HCT116 (cell line): Measurements from ENCODE around the gene UBE2E3. TPM values are rescaled to one million over a fixed set of nuclear protein-coding genes. Genes with fewer than 3 reads are reported as not detected.

ENCODE experiments used
- ATAC-seq: fragments of 200-7000 bp; cut with Tn5 transposase; 2 replicates; pipeline ENCODE4 v1.9.1; 2020; ENCODE audit warnings: mild to moderate bottlenecking, moderate library complexity
- BruUV-seq: library from RNA; stranded (reverse); fragments of 400-500 nt; replicated peaks from 2 replicates; lab custom pipeline; 2021; lab: Mats Ljungman, UMichigan
- CTCF ChIA-PET: fragments of 300-600 bp; sonication (Branson Sonifier 250); formaldehyde crosslinking; loops from one replicate; lab custom pipeline; 2021; ENCODE audit warnings: antibody characterized with exemption; lab: Charles Lee
- POLR2A ChIA-PET: fragments of 300-600, 350-600 bp; sonication (Branson Sonifier 250); formaldehyde crosslinking; loops from one replicate; lab custom pipeline; 2021; ENCODE audit warnings: antibody characterized with exemption; lab: Charles Lee
- RAD21 ChIA-PET, 2 experiments: fragments of 300-600 bp; sonication (Branson Sonifier 250); formaldehyde crosslinking; loops; one replicate each; lab custom pipeline; 2023; ENCODE audit warnings: low total read pairs in 2 of 2; ENCODE audit not compliant: uncharacterized antibody in 2 of 2, unreplicated experiment in 2 of 2, low non-redundant PET in 1 of 2; lab: Charles Lee
- DNase-seq: peaks from one replicate; pipeline ENCODE4 v3.0.0-alpha.2; 2010; ENCODE audit warnings: low read depth, low spot score
- H2AFZ ChIP-seq: fragments of 200-600 bp; shearing (Covaris generic), sonication (generic); 2 replicates; pipeline ENCODE4 v1.6.1; 2017; ENCODE audit warnings: low read depth, mixed run types, mixed read lengths, antibody characterized with exemption, low read length; ENCODE audit not compliant: poor library complexity, severe bottlenecking
- H3K27ac ChIP-seq: 2 replicates; pipeline ENCODE4 v1.5.1; 2012; ENCODE audit warnings: low read depth, low read length
- H3K27me3 ChIP-seq: fragments of 200-600 bp; sonication (generic); 2 replicates; pipeline ENCODE4 v1.6.1; 2016; ENCODE audit warnings: mixed run types, low read length, mixed read lengths; ENCODE audit not compliant: insufficient read depth
- H3K36me3 ChIP-seq, 2 experiments: fragments of 200-500 bp in 1 of 2; fragments of 200-600 bp in 1 of 2; sonication (Bioruptor generic) in 1 of 2; sonication (generic) in 1 of 2; 2 replicates each; pipeline versions ENCODE4 v1.5.1 to v1.6.1; 2014 to 2016; ENCODE audit warnings: low read length in 2 of 2, inconsistent platforms in 1 of 2, mixed read lengths in 1 of 2, mixed run types in 1 of 2; ENCODE audit not compliant: insufficient read depth in 2 of 2, control insufficient read depth in 1 of 2
- H3K4me1 ChIP-seq, 2 experiments: fragments of 200-600 bp in 1 of 2; sonication (generic) in 1 of 2; 2 replicates each; pipeline versions ENCODE4 v1.5.1 to v1.6.1; 2012 to 2017; ENCODE audit warnings: low read length in 2 of 2, inconsistent platforms in 1 of 2, mild to moderate bottlenecking in 1 of 2, mixed read lengths in 1 of 2, mixed run types in 1 of 2, moderate library complexity in 1 of 2; ENCODE audit not compliant: insufficient read depth in 2 of 2, control insufficient read depth in 1 of 2
- H3K4me2 ChIP-seq: fragments of 200-600 bp; sonication (generic); 2 replicates; pipeline ENCODE4 v1.6.1; 2017; ENCODE audit warnings: mixed run types, low read length, mixed read lengths
- H3K4me3 ChIP-seq, 2 experiments: fragments of 200-600 bp in 1 of 2; sonication (generic) in 1 of 2; replicated peaks in 1 of 2; 2 replicates each; pipeline ENCODE4 v1.5.1; 2011 to 2016; ENCODE audit warnings: low read length in 2 of 2, control low read depth in 1 of 2, low read depth in 1 of 2, mild to moderate bottlenecking in 1 of 2, mixed read lengths in 1 of 2, mixed run types in 1 of 2
- H3K79me2 ChIP-seq: fragments of 200-600 bp; sonication (generic); 2 replicates; pipeline ENCODE4 v1.6.1; 2017; ENCODE audit warnings: mild to moderate bottlenecking, mixed run types, low read length, moderate library complexity, mixed read lengths; ENCODE audit not compliant: insufficient read depth
- H3K9ac ChIP-seq: fragments of 200-600 bp; sonication (generic); 2 replicates; pipeline ENCODE4 v1.6.1; 2016; ENCODE audit warnings: low read length, mixed read lengths
- H3K9me2 ChIP-seq: fragments of 200-600 bp; sonication (generic), shearing (Covaris generic); 2 replicates; pipeline ENCODE4 v1.6.1; 2017; ENCODE audit warnings: mixed run types, mild to moderate bottlenecking, moderate library complexity; ENCODE audit not compliant: insufficient read depth
- H3K9me3 ChIP-seq, 2 experiments: fragments of 200-500 bp in 1 of 2; fragments of 200-600 bp in 1 of 2; sonication (Bioruptor generic) in 1 of 2; sonication (generic) in 1 of 2; 2 replicates each; pipeline ENCODE4 v1.6.1; 2014 to 2017; ENCODE audit warnings: low read length in 2 of 2, mixed read lengths in 2 of 2, inconsistent platforms in 1 of 2, low read depth in 1 of 2, mild to moderate bottlenecking in 1 of 2, mixed run types in 1 of 2, moderate library complexity in 1 of 2; ENCODE audit not compliant: control insufficient read depth in 1 of 2, insufficient read depth in 1 of 2
- H4K20me1 ChIP-seq: fragments of 200-600 bp; sonication (generic), shearing (Covaris generic); 2 replicates; pipeline ENCODE4 v1.6.1; 2017; ENCODE audit warnings: mixed run types, mild to moderate bottlenecking, moderate library complexity; ENCODE audit not compliant: insufficient read depth
- CBX3 ChIP-seq: IDR thresholded peaks from 2 replicates; pipeline ENCODE4 v1.6.1; 2012; ENCODE audit warnings: low read depth
- EGR1 ChIP-seq: IDR thresholded peaks from 2 replicates; pipeline ENCODE4 v1.6.1; 2012; ENCODE audit warnings: low read depth
- ELF1 ChIP-seq: IDR thresholded peaks from 2 replicates; pipeline ENCODE4 v1.6.1; 2012; ENCODE audit warnings: low read depth, borderline replicate concordance
- JUND ChIP-seq: IDR thresholded peaks from 2 replicates; pipeline ENCODE4 v1.6.1; 2012
- POLR2AphosphoS5 ChIP-seq: IDR thresholded peaks from 2 replicates; pipeline ENCODE4 v1.6.1; 2011; ENCODE audit warnings: mild to moderate bottlenecking, low read depth, low read length, moderate library complexity
- RAD21 ChIP-seq: IDR thresholded peaks from 2 replicates; pipeline ENCODE4 v1.6.1; 2012; ENCODE audit warnings: low read depth, mild to moderate bottlenecking
- SRF ChIP-seq: IDR thresholded peaks from 2 replicates; pipeline ENCODE4 v1.6.1; 2012; ENCODE audit warnings: low read depth
- TCF7L2 ChIP-seq: IDR thresholded peaks from 2 replicates; pipeline ENCODE4 v1.7.0; 2011; ENCODE audit warnings: borderline replicate concordance, inconsistent platforms; ENCODE audit not compliant: insufficient read depth, insufficient read length; ENCODE audit errors: extremely low read depth
- ZFX ChIP-seq: fragments of 450-650 bp; IDR thresholded peaks from 2 replicates; pipeline ENCODE4 v1.6.1; 2017
- ZNF274 ChIP-seq: fragments of 200-500 bp; sonication (Bioruptor generic); IDR thresholded peaks from 2 replicates; pipeline ENCODE4 v1.6.1; 2014; ENCODE audit warnings: mild to moderate bottlenecking, low read depth, low read length, inconsistent platforms
- intact Hi-C: fragments of 100-400 bp; cut with micrococcal nuclease; formaldehyde crosslinking; loops from 2 replicates; pipeline ENCODE4 v1.10.0; 2022
- total RNA-seq: library from RNA; stranded (reverse); gene quantifications from one replicate; pipeline ENCODE4 v1.2.1, GENCODE V29; 2021; ENCODE audit not compliant: unreplicated experiment
- TF ChIP-seq, protein P1 (sequence below): IDR thresholded peaks from 2 replicates; pipeline ENCODE4 v1.6.1; 2012; ENCODE audit warnings: low read depth
- TF ChIP-seq, protein P2 (sequence below): IDR thresholded peaks from 2 replicates; pipeline ENCODE4 v1.6.1; 2012
- TF ChIP-seq, protein P3 (sequence below): IDR thresholded peaks from 2 replicates; pipeline ENCODE4 v1.6.1; 2011; ENCODE audit warnings: mild to moderate bottlenecking, low read length, moderate library complexity; ENCODE audit not compliant: insufficient replicate concordance; ENCODE audit errors: extremely low read depth
- TF ChIP-seq, protein P4 (sequence below), 3 experiments: fragments of 200-600 bp in 1 of 3; sonication (generic) in 1 of 3; IDR thresholded peaks in 2 of 3; conservative IDR thresholded peaks in 1 of 3; 2 replicates each; pipeline ENCODE4 v1.5.1; 2012 to 2017; ENCODE audit warnings: low read depth in 2 of 3, low read length in 2 of 3, antibody characterized with exemption in 1 of 3, borderline replicate concordance in 1 of 3, control low read depth in 1 of 3, mild to moderate bottlenecking in 1 of 3, mixed read lengths in 1 of 3, mixed run types in 1 of 3, moderate library complexity in 1 of 3; ENCODE audit not compliant: insufficient read depth in 1 of 3

Gene UBE2E3
- total RNA-seq, 1 experiment from 2014 or later: 64.2 TPM

DNA sequence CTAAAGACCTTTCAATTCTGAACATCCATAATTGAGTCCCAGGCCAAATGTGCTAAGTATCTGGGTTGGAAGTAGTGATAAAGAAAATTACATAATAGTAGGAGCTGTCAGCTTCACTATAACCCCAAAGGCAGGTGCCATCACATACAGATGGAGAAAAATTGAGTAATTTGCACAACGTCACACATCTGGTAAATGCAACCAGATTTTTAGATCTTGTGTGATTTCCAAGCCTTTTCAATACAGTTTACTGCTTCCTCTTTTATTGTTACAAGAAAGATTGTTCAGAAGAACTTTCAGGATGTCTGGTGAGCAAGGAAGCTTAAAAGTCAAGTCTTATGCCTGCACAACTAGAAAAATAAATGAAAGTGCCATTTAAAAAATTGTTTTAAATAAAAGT, 62.3 kb downstream of the UBE2E3 start (continued):
- TF ChIP-seq, protein P1, sequence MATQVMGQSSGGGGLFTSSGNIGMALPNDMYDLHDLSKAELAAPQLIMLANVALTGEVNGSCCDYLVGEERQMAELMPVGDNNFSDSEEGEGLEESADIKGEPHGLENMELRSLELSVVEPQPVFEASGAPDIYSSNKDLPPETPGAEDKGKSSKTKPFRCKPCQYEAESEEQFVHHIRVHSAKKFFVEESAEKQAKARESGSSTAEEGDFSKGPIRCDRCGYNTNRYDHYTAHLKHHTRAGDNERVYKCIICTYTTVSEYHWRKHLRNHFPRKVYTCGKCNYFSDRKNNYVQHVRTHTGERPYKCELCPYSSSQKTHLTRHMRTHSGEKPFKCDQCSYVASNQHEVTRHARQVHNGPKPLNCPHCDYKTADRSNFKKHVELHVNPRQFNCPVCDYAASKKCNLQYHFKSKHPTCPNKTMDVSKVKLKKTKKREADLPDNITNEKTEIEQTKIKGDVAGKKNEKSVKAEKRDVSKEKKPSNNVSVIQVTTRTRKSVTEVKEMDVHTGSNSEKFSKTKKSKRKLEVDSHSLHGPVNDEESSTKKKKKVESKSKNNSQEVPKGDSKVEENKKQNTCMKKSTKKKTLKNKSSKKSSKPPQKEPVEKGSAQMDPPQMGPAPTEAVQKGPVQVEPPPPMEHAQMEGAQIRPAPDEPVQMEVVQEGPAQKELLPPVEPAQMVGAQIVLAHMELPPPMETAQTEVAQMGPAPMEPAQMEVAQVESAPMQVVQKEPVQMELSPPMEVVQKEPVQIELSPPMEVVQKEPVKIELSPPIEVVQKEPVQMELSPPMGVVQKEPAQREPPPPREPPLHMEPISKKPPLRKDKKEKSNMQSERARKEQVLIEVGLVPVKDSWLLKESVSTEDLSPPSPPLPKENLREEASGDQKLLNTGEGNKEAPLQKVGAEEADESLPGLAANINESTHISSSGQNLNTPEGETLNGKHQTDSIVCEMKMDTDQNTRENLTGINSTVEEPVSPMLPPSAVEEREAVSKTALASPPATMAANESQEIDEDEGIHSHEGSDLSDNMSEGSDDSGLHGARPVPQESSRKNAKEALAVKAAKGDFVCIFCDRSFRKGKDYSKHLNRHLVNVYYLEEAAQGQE: no peak

DNA sequence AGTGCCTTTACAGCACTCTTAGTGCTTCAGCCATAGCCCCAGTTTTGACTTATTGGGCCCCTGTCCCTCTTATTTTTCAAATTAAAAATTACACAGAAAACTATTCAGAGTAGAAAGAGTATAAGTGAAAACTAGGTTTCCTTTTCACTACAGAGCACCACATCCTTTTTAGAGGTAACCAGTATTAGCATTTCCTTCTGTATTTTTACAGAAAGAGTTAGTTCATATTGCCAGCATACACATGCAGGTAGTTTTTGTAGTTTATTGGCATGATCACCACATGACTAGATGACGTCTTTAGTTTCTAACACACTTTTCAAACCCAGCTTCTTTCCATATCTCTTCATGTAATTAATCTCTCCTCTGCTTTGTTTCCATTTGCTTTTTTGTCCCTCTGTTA, 66.4 kb downstream of the UBE2E3 start:
- Histone ChIP-seq H4K20me1 (no peaks in the 10 kb centered on the region), H3K4me1 (no peaks in the 10 kb centered on the region), H3K9ac (no peak overlapping the region), H3K27me3 (no peaks in the 10 kb centered on the region), H2AFZ (no peak overlapping the region), H3K79me2 (peaks cover 31% of the 10 kb centered on the region), H3K4me3 (no peak overlapping the region), H3K4me2 (no peak overlapping the region), H3K36me3 (no peaks in the 10 kb centered on the region), H3K9me2 (no peaks in the 10 kb centered on the region), H3K9me3 (no peaks in the 10 kb centered on the region), H3K27ac (no peak overlapping the region)
- ChIA-PET POLR2A (no interaction called here), RAD21 (no interaction called here), CTCF (no interaction called here)
- intact Hi-C loops: no loop called here
- BruUV-seq: no TSS peak
- no peak for ATAC-seq
- no peak for DNase-seq
- TF ChIP-seq POLR2AphosphoS5 (no peak), JUND (no peak), ZFX (no peak), TCF7L2 (no peak), CBX3 (no peak), ZNF274 (no peak), RAD21 (no peak), SRF (no peak), ELF1 (no peak), EGR1 (no peak)
- TF ChIP-seq, protein P2, sequence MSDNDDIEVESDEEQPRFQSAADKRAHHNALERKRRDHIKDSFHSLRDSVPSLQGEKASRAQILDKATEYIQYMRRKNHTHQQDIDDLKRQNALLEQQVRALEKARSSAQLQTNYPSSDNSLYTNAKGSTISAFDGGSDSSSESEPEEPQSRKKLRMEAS: no peak
- TF ChIP-seq, protein P3, sequence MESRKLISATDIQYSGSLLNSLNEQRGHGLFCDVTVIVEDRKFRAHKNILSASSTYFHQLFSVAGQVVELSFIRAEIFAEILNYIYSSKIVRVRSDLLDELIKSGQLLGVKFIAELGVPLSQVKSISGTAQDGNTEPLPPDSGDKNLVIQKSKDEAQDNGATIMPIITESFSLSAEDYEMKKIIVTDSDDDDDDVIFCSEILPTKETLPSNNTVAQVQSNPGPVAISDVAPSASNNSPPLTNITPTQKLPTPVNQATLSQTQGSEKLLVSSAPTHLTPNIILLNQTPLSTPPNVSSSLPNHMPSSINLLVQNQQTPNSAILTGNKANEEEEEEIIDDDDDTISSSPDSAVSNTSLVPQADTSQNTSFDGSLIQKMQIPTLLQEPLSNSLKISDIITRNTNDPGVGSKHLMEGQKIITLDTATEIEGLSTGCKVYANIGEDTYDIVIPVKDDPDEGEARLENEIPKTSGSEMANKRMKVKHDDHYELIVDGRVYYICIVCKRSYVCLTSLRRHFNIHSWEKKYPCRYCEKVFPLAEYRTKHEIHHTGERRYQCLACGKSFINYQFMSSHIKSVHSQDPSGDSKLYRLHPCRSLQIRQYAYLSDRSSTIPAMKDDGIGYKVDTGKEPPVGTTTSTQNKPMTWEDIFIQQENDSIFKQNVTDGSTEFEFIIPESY: no peak
- TF ChIP-seq, protein P1: no peak
- TF ChIP-seq, protein P4, sequence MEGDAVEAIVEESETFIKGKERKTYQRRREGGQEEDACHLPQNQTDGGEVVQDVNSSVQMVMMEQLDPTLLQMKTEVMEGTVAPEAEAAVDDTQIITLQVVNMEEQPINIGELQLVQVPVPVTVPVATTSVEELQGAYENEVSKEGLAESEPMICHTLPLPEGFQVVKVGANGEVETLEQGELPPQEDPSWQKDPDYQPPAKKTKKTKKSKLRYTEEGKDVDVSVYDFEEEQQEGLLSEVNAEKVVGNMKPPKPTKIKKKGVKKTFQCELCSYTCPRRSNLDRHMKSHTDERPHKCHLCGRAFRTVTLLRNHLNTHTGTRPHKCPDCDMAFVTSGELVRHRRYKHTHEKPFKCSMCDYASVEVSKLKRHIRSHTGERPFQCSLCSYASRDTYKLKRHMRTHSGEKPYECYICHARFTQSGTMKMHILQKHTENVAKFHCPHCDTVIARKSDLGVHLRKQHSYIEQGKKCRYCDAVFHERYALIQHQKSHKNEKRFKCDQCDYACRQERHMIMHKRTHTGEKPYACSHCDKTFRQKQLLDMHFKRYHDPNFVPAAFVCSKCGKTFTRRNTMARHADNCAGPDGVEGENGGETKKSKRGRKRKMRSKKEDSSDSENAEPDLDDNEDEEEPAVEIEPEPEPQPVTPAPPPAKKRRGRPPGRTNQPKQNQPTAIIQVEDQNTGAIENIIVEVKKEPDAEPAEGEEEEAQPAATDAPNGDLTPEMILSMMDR (IDR thresholded peaks at IDR 0.05 in 2 of 3, conservative IDR thresholded peaks at IDR 0.05 in 1 of 3; ENCODE audit: borderline replicate concordance in 1 of 3, insufficient read depth in 1 of 3, low read depth in 2 of 3, low read length in 2 of 3): no peak
